ENCODE measurements around the gene CDC34.

GRCh38 chr19:540867-541637 is 9.5 kb downstream of the CDC34 start:
- TF ChIP-seq CTCF (IDR thresholded peaks at IDR 0.05) (no peak), JUN (IDR thresholded peaks at IDR 0.05) (no peak), POLR2A (IDR thresholded peaks at IDR 0.05; ENCODE audit: low read length) (no peak), RCOR1 (IDR thresholded peaks at IDR 0.05; ENCODE audit: low read depth, low read length) (no peak), MAFK (IDR thresholded peaks at IDR 0.05; ENCODE audit: partially characterized antibody) (no peak), E2F6 (IDR thresholded peaks at IDR 0.05; ENCODE audit: borderline replicate concordance, low read depth) (no peak)
